Activated CD8-positive, alpha-beta T cell treated with anti-CD3 and anti-CD28 coated beads, Interleukin-2, amount 10 ng/mL, durations not matched to agents 7 days and 5 days (primary cell): ENCODE results near the gene DYRK1A. TPM values are rescaled to one million over a fixed set of nuclear protein-coding genes. Genes with fewer than 3 reads are reported as not detected.

Experiments used
- ATAC-seq: fragments of 150-1000 bp; cut with Tn5 transposase; one replicate; pipeline ENCODE4 v1.10.0; 2021; ENCODE audit warnings: moderate library complexity
- CTCF ChIA-PET: fragments of 350-600 bp; sonication (Branson Sonifier 250); formaldehyde crosslinking; loops from one replicate; lab custom pipeline; 2021; ENCODE audit warnings: antibody characterized with exemption; lab: Charles Lee
- POLR2A ChIA-PET: fragments of 350-600 bp; sonication (Branson Sonifier 250); formaldehyde crosslinking; loops from one replicate; lab custom pipeline; 2021; ENCODE audit warnings: antibody characterized with exemption; lab: Charles Lee
- DNase-seq: peaks from one replicate; pipeline ENCODE4 v3.0.0-alpha.2; 2020
- H3K27ac Mint-ChIP-seq: one replicate; pipeline ENCODE4 v1.8.0; 2021; ENCODE audit warnings: mild to moderate bottlenecking, mixed read lengths
- H3K27me3 Mint-ChIP-seq: one replicate; pipeline ENCODE4 v1.8.0; 2021; ENCODE audit warnings: low read depth, mixed read lengths
- H3K36me3 Mint-ChIP-seq: one replicate; pipeline ENCODE4 v1.8.0; 2021; ENCODE audit warnings: low read depth, mixed read lengths
- H3K4me1 Mint-ChIP-seq: one replicate; pipeline ENCODE4 v1.8.0; 2021; ENCODE audit warnings: low read depth, mixed read lengths
- H3K4me3 Mint-ChIP-seq: one replicate; pipeline ENCODE4 v1.8.0; 2021; ENCODE audit warnings: mild to moderate bottlenecking, mixed read lengths
- H3K9me3 Mint-ChIP-seq: one replicate; pipeline ENCODE4 v1.8.0; 2022; ENCODE audit warnings: mixed read lengths; ENCODE audit not compliant: insufficient read depth
- total RNA-seq, 2 experiments: library from RNA; stranded (reverse); gene quantifications; one replicate each; pipeline ENCODE4 v1.2.3, GENCODE V29; 2021

Gene DYRK1A
- total RNA-seq, 2 experiments from 2014 or later, result 83.2 to 86.1 TPM

GRCh38 chr21:37341254-37341960, 25.2 kb upstream of the DYRK1A start:
- ChIA-PET CTCF (no interaction called here), POLR2A (no interaction called here)
- no peak overlapping the region for H3K27ac Mint-ChIP-seq
- no peaks in the 10 kb centered on the region for H3K27me3 Mint-ChIP-seq
- DNase-seq (no peak), ATAC-seq (no peak)
- no peak overlapping the region for H3K4me3 Mint-ChIP-seq
- peaks cover 10% of the 10 kb centered on the region for H3K9me3 Mint-ChIP-seq
- H3K4me1 Mint-ChIP-seq, result no peaks in the 10 kb centered on the region
- H3K36me3 Mint-ChIP-seq, result no peaks in the 10 kb centered on the region

GRCh38 chr21:37342046-37342632, 24.4 kb upstream of the DYRK1A start:
- ChIA-PET POLR2A (no interaction called here), CTCF (no interaction called here)
- no peak for ATAC-seq

GRCh38 chr21:37346841-37347430, 19.6 kb upstream of the DYRK1A start:
- no peaks in the 10 kb centered on the region for H3K4me1 Mint-ChIP-seq

More at GRCh38 chr21:37342046-37342632, 24.4 kb upstream of the DYRK1A start:
- Mint-ChIP-seq H3K27me3 (no peaks in the 10 kb centered on the region), H3K36me3 (no peaks in the 10 kb centered on the region), H3K9me3 (peaks cover 17% of the 10 kb centered on the region), H3K4me3 (no peak overlapping the region), H3K4me1 (no peaks in the 10 kb centered on the region), H3K27ac (no peak overlapping the region)
- DNase-seq, result no peak

DNA sequence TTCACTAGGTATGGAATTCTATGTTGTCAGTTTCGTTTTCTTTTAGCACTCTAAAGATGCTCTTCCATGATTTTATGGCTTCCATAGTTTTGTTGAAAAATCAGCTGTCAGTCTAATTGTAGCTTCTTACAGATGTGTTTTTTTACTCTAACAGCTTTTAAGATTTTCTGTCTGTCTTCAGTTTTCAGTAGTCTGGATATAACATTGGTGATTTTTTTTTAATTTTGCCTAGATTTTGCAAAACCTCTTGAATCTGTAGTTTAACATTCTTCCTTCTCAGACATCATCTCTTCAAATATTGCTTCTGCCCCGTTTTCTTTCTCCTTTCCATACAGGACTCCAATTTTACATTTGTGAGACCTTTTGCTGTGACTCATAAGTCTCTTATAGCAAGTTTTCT, 17.9 kb upstream of the DYRK1A start:
- ATAC-seq (no peak), DNase-seq (no peak)
- H3K4me3 Mint-ChIP-seq, result no peak overlapping the region
- H3K36me3 Mint-ChIP-seq, result peaks cover 7% of the 10 kb centered on the region
- H3K4me1 Mint-ChIP-seq, result no peaks in the 10 kb centered on the region
- POLR2A ChIA-PET, result no interaction called here
- no peak overlapping the region for H3K27ac Mint-ChIP-seq
- H3K27me3 Mint-ChIP-seq, result no peaks in the 10 kb centered on the region
- CTCF ChIA-PET, result no interaction called here
- peaks cover 38% of the 10 kb centered on the region for H3K9me3 Mint-ChIP-seq

More at GRCh38 chr21:37346841-37347430, 19.6 kb upstream of the DYRK1A start:
- POLR2A ChIA-PET, result no interaction called here
- Mint-ChIP-seq H3K27me3 (no peaks in the 10 kb centered on the region), H3K4me3 (no peak overlapping the region), H3K9me3 (peaks cover 42% of the 10 kb centered on the region), H3K27ac (no peak overlapping the region), H3K36me3 (peaks cover 7% of the 10 kb centered on the region)
- CTCF ChIA-PET, result no interaction called here
- ATAC-seq (no peak), DNase-seq (no peak)

DNA sequence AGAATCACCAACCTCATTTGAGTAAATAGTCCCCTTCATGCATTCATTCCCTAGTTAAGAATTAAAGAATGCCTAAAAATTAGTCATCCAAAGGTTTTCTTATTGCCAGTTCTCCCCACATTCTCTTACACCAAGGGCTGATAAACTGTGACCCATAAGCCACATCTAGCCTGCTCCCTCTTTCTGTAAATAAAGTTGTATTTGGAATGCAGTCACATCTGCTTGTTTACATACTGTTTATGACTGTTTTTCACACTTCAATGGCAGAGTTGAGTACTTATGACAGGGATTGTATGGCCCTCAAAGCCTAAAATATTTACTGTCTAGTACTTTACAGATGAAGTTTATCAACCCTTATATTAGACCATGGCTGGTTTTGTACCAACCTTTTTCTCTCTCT, 16.1 kb upstream of the DYRK1A start:
- ChIA-PET POLR2A (no interaction called here), CTCF (no interaction called here)
- ATAC-seq (no peak), DNase-seq (no peak)
- Mint-ChIP-seq H3K27me3 (peaks cover 4% of the 10 kb centered on the region), H3K4me1 (no peaks in the 10 kb centered on the region), H3K4me3 (no peak overlapping the region), H3K27ac (no peak overlapping the region), H3K36me3 (peaks cover 7% of the 10 kb centered on the region), H3K9me3 (peaks cover 38% of the 10 kb centered on the region)

DNA sequence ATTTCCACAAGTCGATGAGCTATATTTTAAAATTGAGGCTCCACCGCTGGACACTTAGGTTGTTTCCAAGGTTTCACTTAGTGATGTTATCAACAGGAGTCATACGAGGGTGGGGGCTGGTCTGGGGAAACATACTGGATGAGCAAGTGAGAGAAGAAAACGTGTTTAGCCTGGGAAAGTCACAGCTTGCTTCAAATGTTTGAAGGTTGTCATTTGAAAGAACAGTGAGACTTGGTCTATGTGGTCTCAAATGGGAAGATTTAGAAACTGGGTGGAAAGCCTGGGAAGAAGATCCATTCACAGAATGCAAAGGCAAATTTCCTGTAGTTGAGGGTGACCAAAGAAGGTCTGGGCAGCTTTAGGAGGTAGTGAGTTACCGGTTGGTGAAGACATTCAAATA, 9.9 kb upstream of the DYRK1A start:
- POLR2A ChIA-PET, result interaction anchor here (1.3 kb wide), 1 partner anchor 9 kb away, joined by 4 read pairs; no protein-coding TSS in a partner anchor
- Mint-ChIP-seq H3K4me3 (no peak overlapping the region), H3K9me3 (peaks cover 1% of the 10 kb centered on the region), H3K27me3 (peaks cover 8% of the 10 kb centered on the region), H3K27ac (no peak overlapping the region), H3K36me3 (no peaks in the 10 kb centered on the region), H3K4me1 (peaks cover 11% of the 10 kb centered on the region)
- CTCF ChIA-PET, result no interaction called here
- no peak for ATAC-seq
- no peak for DNase-seq

GRCh38 chr21:37357691-37358090, 8.9 kb upstream of the DYRK1A start:
- DNase-seq (no peak), ATAC-seq (no peak)
- ChIA-PET CTCF (interaction anchor here (1.1 to 1.3 kb wide), 2 partner anchors 14 to 16 kb away, joined by 3 read pairs; no protein-coding TSS in a partner anchor), POLR2A (no interaction called here)
- no peaks in the 10 kb centered on the region for H3K9me3 Mint-ChIP-seq
- no peak overlapping the region for H3K4me3 Mint-ChIP-seq
- H3K27ac Mint-ChIP-seq, result no peak overlapping the region
- H3K4me1 Mint-ChIP-seq, result peaks cover 14% of the 10 kb centered on the region
- peaks cover 8% of the 10 kb centered on the region for H3K27me3 Mint-ChIP-seq
- H3K36me3 Mint-ChIP-seq, result no peaks in the 10 kb centered on the region

DNA sequence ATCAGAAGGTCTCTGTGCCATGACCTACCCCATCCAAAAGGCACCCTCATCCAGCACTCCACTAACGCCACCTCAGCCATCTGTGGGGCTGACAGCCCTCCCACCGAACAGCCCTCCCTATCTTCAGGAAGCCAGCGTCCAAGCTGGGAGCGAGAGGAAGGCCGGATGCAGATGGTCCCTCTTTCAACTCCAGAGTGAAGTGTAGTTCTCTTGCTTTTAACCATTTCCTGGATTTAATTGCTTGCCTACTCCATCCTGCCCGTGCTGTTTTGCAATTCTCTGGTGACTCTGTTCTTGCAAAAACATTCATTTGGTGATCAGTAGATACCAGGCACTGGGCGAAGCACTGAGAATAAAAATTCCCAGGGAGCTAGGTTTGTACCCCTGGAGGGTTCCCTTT, 8.2 kb upstream of the DYRK1A start:
- peaks cover 8% of the 10 kb centered on the region for H3K27me3 Mint-ChIP-seq
- no peak for ATAC-seq
- no peak overlapping the region for H3K4me3 Mint-ChIP-seq
- H3K4me1 Mint-ChIP-seq, result peaks cover 14% of the 10 kb centered on the region
- DNase-seq, result no peak
- H3K27ac Mint-ChIP-seq, result no peak overlapping the region
- ChIA-PET POLR2A (interaction anchor here (0.5 kb wide), 1 partner anchor 93 kb away, joined by 3 read pairs; no protein-coding TSS in a partner anchor), CTCF (interaction anchor here (1.1 to 1.3 kb wide), 2 partner anchors 13 to 15 kb away, joined by 3 read pairs; no protein-coding TSS in a partner anchor)
- no peaks in the 10 kb centered on the region for H3K9me3 Mint-ChIP-seq
- H3K36me3 Mint-ChIP-seq, result no peaks in the 10 kb centered on the region

DNA sequence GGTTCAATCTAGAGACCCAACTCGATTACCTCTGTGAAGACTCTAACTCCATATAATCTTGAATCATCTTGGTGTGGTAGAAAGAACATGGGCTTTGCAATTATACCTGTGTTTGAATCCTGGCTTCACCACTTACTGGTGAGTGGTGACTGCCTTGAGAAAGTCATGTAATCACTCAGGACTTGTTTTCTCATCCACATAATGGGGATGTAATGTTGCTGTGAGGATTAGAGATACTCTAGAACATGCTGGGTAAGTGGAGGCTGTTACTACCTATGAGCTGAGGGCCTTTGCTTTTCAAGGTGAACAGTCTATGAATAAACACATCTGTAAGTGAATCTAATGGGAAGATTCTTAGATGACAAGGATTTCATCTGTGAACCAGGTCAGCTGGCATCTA, 2.6 kb upstream of the DYRK1A start:
- POLR2A ChIA-PET, result interaction anchor here (3.2 to 3.4 kb wide), 2 partner anchors 96 to 106 kb away, joined by 28 to 38 read pairs; partner anchors contain the start of gene VPS26C
- Mint-ChIP-seq H3K4me1 (peaks cover 21% of the 10 kb centered on the region), H3K27ac (no peak overlapping the region), H3K4me3 (no peak overlapping the region), H3K36me3 (peaks cover 12% of the 10 kb centered on the region), H3K27me3 (no peaks in the 10 kb centered on the region), H3K9me3 (no peaks in the 10 kb centered on the region)
- ATAC-seq, result no peak
- CTCF ChIA-PET, result no interaction called here
- no peak for DNase-seq

DNA sequence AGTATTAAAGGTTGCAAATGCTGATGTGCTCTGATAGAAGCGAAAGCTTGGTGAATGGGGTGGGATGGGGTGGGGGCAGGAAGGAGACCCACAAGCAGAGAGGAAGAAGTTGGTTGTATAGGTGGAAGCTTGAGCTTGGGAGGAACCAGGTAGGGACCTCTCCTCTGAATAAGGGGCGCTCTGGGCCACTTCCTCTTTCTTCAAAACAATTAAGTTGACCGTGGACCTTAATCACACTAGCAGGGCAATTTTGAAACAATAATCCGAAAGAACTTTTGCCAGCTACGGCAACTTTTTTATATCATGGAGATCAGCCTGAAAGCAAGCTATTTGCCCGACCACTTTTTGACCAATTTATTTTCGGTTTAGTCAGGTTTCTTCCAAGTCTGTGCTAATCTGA, 1.9 kb upstream of the DYRK1A start:
- Mint-ChIP-seq H3K4me3 (peak overlapping the region; percentile 93), H3K27ac (peak overlapping the region; percentile 77), H3K9me3 (no peaks in the 10 kb centered on the region), H3K36me3 (peaks cover 15% of the 10 kb centered on the region), H3K27me3 (no peaks in the 10 kb centered on the region), H3K4me1 (peaks cover 29% of the 10 kb centered on the region)
- ChIA-PET POLR2A (interaction anchor here (0.7 to 3.4 kb wide), 9 partner anchors 8 to 199 kb away, joined by 3 to 38 read pairs (median 4); partner anchors contain the start of gene VPS26C), CTCF (interaction anchor here (0.6 to 2.1 kb wide), 9 partner anchors 9 to 199 kb away, joined by 3 to 8 read pairs (median 3); no protein-coding TSS in a partner anchor)
- DNase-seq (no peak), ATAC-seq (no peak)

GRCh38 chr21:37365517-37366481, 774 bp upstream of the DYRK1A start:
- H3K4me3 Mint-ChIP-seq, result peak overlapping the region; percentile 98
- H3K27ac Mint-ChIP-seq, result peak overlapping the region; percentile 100

More at GRCh38 chr21:37365517-37366481, 774 bp upstream of the DYRK1A start:
- H3K36me3 Mint-ChIP-seq, result peaks cover 18% of the 10 kb centered on the region
- H3K4me1 Mint-ChIP-seq, result peaks cover 40% of the 10 kb centered on the region
- ChIA-PET POLR2A (interaction anchor here (0.6 to 3.4 kb wide), 15 partner anchors 9 to 198 kb away, joined by 3 to 38 read pairs (median 3); partner anchors contain the start of gene VPS26C), CTCF (interaction anchor here (1.0 to 2.1 kb wide), 5 partner anchors 53 to 198 kb away, joined by 3 to 8 read pairs (median 3); no protein-coding TSS in a partner anchor)
- no peaks in the 10 kb centered on the region for H3K9me3 Mint-ChIP-seq
- H3K27me3 Mint-ChIP-seq, result no peaks in the 10 kb centered on the region
- ATAC-seq (peak; percentile 11), DNase-seq (peak; percentile 61)
